ENCODE data around the gene SMIM13.

Gene SMIM13

DNA sequence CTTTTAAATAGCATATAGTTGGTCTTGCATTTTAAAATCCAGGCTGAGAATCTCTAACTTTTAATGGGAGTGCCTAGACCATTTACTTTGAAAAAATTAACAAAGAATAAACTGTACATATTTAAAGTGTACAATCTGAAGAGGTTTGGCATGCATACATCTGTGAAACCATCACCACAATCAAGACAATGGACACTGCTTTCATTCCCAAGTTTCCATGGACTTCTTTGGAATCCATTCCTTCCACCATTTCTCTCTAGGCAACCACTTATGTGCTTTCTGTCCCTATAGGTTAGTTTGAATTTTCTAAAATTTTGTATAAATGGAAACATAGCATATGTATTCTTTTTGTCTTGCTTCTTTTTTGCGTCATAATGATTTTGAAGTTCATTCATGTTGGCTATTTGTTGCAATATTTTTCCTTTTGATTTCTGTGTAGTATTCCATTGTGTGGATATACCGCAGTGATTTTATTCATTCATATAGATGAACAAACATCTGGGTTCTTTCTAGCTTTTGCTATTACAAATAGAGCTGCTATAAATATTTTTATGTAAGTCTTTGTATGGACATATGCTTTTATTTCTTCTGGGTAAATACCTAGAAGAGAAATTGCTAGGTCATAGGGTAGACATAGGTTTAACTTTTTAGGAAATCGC, 88.0 kb downstream of the SMIM13 start:
- Histone ChIP-seq H3K4me1 (no peaks in the 10 kb centered on the region), H3K4me3 (no peak overlapping the region), H3K27me3 (no peaks in the 10 kb centered on the region), H3K36me3 (peaks cover 16% of the 10 kb centered on the region), H3K9me3 (peaks cover 4% of the 10 kb centered on the region; the same call in 1 of the 2 replicates), H4K20me1 (no peaks in the 10 kb centered on the region), H3K4me2 (no peak overlapping the region), H3K9ac (no peak overlapping the region), H3K27ac (no peak overlapping the region)
- no peak for TF ChIP-seq Cebpa-rat (IDR thresholded peaks at IDR 0.05)

GRCh38 chr6:11183761-11184362, 90.2 kb downstream of the SMIM13 start:
- H3K36me3 ChIP-seq: peaks cover 20% of the 10 kb centered on the region
- H3K4me2 ChIP-seq: no peak overlapping the region
- no peaks in the 10 kb centered on the region for H4K20me1 ChIP-seq
- no peaks in the 10 kb centered on the region for H3K4me1 ChIP-seq
- peaks cover 4% of the 10 kb centered on the region; the same call in 1 of the 2 replicates for H3K9me3 ChIP-seq
- no peak overlapping the region for H3K9ac ChIP-seq
- TF ChIP-seq Cebpa-rat (IDR thresholded peaks at IDR 0.05): no peak
- no peak overlapping the region for H3K4me3 ChIP-seq
- no peaks in the 10 kb centered on the region for H3K27me3 ChIP-seq
- no peak overlapping the region for H3K27ac ChIP-seq

GRCh38 chr6:11185204-11185842, 91.7 kb downstream of the SMIM13 start:
- no peak overlapping the region for H3K9ac ChIP-seq
- peaks cover 34% of the 10 kb centered on the region for H3K36me3 ChIP-seq
- H3K27ac ChIP-seq: no peak overlapping the region
- H3K4me1 ChIP-seq: no peaks in the 10 kb centered on the region
- H3K9me3 ChIP-seq: peaks cover 4% of the 10 kb centered on the region; the same call in 1 of the 2 replicates
- H3K27me3 ChIP-seq: no peaks in the 10 kb centered on the region
- no peak overlapping the region for H3K4me3 ChIP-seq
- TF ChIP-seq Cebpa-rat (IDR thresholded peaks at IDR 0.05): no peak
- H3K4me2 ChIP-seq: no peak overlapping the region
- no peaks in the 10 kb centered on the region for H4K20me1 ChIP-seq

GRCh38 chr6:11187301-11187700, 93.7 kb downstream of the SMIM13 start:
- Histone ChIP-seq H3K9me3 (peaks cover 12% of the 10 kb centered on the region; the same call in 1 of the 2 replicates), H4K20me1 (no peaks in the 10 kb centered on the region), H3K36me3 (peaks cover 48% of the 10 kb centered on the region), H3K27me3 (no peaks in the 10 kb centered on the region), H3K9ac (no peak overlapping the region), H3K4me3 (no peak overlapping the region), H3K4me1 (peaks cover 10% of the 10 kb centered on the region), H3K4me2 (no peak overlapping the region), H3K27ac (no peak overlapping the region)
- no peak for TF ChIP-seq Cebpa-rat (IDR thresholded peaks at IDR 0.05)

Measured in BLaER1 (cell line).